PC-3 (cell line): ENCODE results near the gene ST6GALNAC1. TPM values are rescaled to one million over a fixed set of nuclear protein-coding genes. Genes with fewer than 3 reads are reported as not detected.

Source experiments
- ATAC-seq: fragments of 200-7000 bp; cut with Tn5 transposase; 2 replicates; pipeline ENCODE4 v1.9.1; 2020; ENCODE audit warnings: mild to moderate bottlenecking, moderate library complexity
- BruUV-seq: library from RNA; stranded (reverse); fragments of 400-500 nt; replicated peaks from 2 replicates; lab custom pipeline; 2021; lab: Mats Ljungman, UMichigan
- CTCF ChIA-PET: fragments of 300-600 bp; sonication (Branson Sonifier 250); formaldehyde crosslinking; loops from one replicate; lab custom pipeline; 2022; ENCODE audit warnings: antibody characterized with exemption; lab: Charles Lee
- POLR2A ChIA-PET: fragments of 300-600 bp; sonication (Branson Sonifier 250); formaldehyde crosslinking; loops from one replicate; lab custom pipeline; 2022; ENCODE audit warnings: antibody characterized with exemption; ENCODE audit not compliant: unreplicated experiment; lab: Charles Lee
- DNase-seq: peaks from one replicate; pipeline ENCODE4 v3.0.0-alpha.2; 2015
- H2AFZ ChIP-seq: fragments of 300-600 bp; sonication (generic); 2 replicates; pipeline ENCODE4 v1.6.0; 2016; ENCODE audit warnings: antibody characterized with exemption, low read length
- H3F3A ChIP-seq: fragments of 300-600 bp; sonication (generic); one replicate; pipeline ENCODE4 v1.6.0; 2017; ENCODE audit warnings: antibody characterized with exemption, low read length, control low read depth, mild to moderate bottlenecking; ENCODE audit not compliant: unreplicated experiment
- H3K27ac ChIP-seq: fragments of 300-600 bp; sonication (generic); 2 replicates; pipeline ENCODE4 v1.5.1; 2016; ENCODE audit warnings: mild to moderate bottlenecking, low read length
- H3K27me3 ChIP-seq: fragments of 300-600 bp; sonication (generic); 2 replicates; pipeline ENCODE4 v1.6.1; 2016; ENCODE audit warnings: low read length, mixed read lengths
- H3K36me3 ChIP-seq: fragments of 300-600 bp; sonication (generic); 2 replicates; pipeline ENCODE4 v1.6.1; 2016; ENCODE audit warnings: low read depth, mixed run types, low read length, mixed read lengths
- H3K4me1 ChIP-seq: fragments of 300-600 bp; sonication (generic); 2 replicates; pipeline ENCODE4 v1.5.1; 2016; ENCODE audit warnings: low read length; ENCODE audit not compliant: insufficient read depth
- H3K4me2 ChIP-seq: fragments of 300-600 bp; sonication (generic); 2 replicates; pipeline ENCODE4 v1.6.0; 2016; ENCODE audit warnings: low read length
- H3K4me3 ChIP-seq: fragments of 300-600 bp; sonication (generic); 2 replicates; pipeline ENCODE4 v1.5.1; 2016; ENCODE audit warnings: mild to moderate bottlenecking, low read length, mixed read lengths
- H3K79me2 ChIP-seq: fragments of 300-600 bp; sonication (generic); 2 replicates; pipeline ENCODE4 v1.6.1; 2017; ENCODE audit warnings: low read length, mixed read lengths
- H3K9ac ChIP-seq: fragments of 300-600 bp; sonication (generic); 2 replicates; pipeline ENCODE4 v1.6.0; 2016; ENCODE audit warnings: mild to moderate bottlenecking, low read length
- H3K9me2 ChIP-seq: fragments of 300-600 bp; sonication (generic); replicated peaks from 2 replicates; pipeline ENCODE4 v1.6.1; 2016; ENCODE audit warnings: mixed run types, low read length, mixed read lengths
- H3K9me3 ChIP-seq: fragments of 300-600 bp; sonication (generic); 2 replicates; pipeline ENCODE4 v1.6.1; 2016; ENCODE audit warnings: low read length, mixed read lengths
- H4K20me1 ChIP-seq: fragments of 300-600 bp; sonication (generic); 2 replicates; pipeline ENCODE4 v1.6.1; 2016; ENCODE audit warnings: low read length, mixed read lengths
- CTCF ChIP-seq: fragments of 300-600 bp; sonication (generic); conservative IDR thresholded peaks from 2 replicates; pipeline ENCODE4 v1.5.1; 2017; ENCODE audit warnings: antibody characterized with exemption, low read depth, mild to moderate bottlenecking, low read length
- EZH2 ChIP-seq: fragments of 300-600 bp; sonication (generic); IDR thresholded peaks from one replicate; pipeline ENCODE4 v1.6.1; 2017; ENCODE audit warnings: antibody characterized with exemption, mild to moderate bottlenecking, low read length; ENCODE audit not compliant: unreplicated experiment
- EZH2phosphoT487 ChIP-seq: fragments of 300-600 bp; sonication (generic); IDR thresholded peaks from 2 replicates; pipeline ENCODE4 v1.6.1; 2018; ENCODE audit warnings: mild to moderate bottlenecking, antibody characterized with exemption, low read length, borderline replicate concordance
- intact Hi-C: fragments of 100-400 bp; cut with micrococcal nuclease; formaldehyde crosslinking; loops from 2 replicates; pipeline ENCODE4 v1.9.0; 2023
- total RNA-seq: library from RNA; depleted of rRNA; stranded (reverse); fragments of >200 nt; gene quantifications from 2 replicates; pipeline ENCODE4 v1.2.3, GENCODE V29; 2014

Gene ST6GALNAC1
- total RNA-seq, 1 experiment from 2014 or later: 4.1 TPM

DNA sequence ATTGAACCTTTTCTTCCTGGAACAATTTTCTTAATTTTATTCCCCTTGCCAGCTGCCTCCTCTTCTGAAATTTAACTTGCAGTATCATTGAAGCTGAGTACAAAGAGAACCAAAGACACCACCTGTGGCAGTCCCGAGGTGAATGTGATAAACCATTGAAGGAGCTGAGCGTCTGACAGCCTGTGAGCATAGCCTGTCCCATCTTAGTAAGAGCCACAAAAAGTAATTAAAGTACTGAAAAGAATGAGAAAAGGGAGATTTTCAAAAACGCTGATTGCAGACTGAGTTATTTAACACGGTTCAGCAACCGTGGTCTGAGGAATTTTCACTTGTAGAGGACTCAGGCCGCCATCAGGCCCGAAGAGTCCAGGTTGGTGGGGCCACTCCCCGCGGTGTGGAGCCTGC is 27.2 kb upstream of the ST6GALNAC1 start:
- H3F3A ChIP-seq: no peaks in the 10 kb centered on the region
- peak overlapping the region; percentile 93; the same call in 1 of the 2 replicates for H2AFZ ChIP-seq
- H3K4me1 ChIP-seq: peaks cover 14% of the 10 kb centered on the region
- DNase-seq (no peak), ATAC-seq (no peak)
- H3K4me3 ChIP-seq: no peak overlapping the region
- no peaks in the 10 kb centered on the region for H3K36me3 ChIP-seq
- intact Hi-C loops: loop anchor here (5.0 kb wide), 3 partner anchors 42 to 113 kb away; partner anchors contain the start of gene MXRA7
- no peak overlapping the region for H3K4me2 ChIP-seq
- CTCF ChIA-PET: interaction anchor here (0.6 to 1.4 kb wide), 2 partner anchors 11 to 77 kb away, joined by 4 to 12 read pairs; no protein-coding TSS in a partner anchor
- no peaks in the 10 kb centered on the region for H3K9me2 ChIP-seq
- TF ChIP-seq CTCF: no peak
- no peak for TF ChIP-seq EZH2
- TF ChIP-seq EZH2phosphoT487: no peak
- POLR2A ChIA-PET: interaction anchor here (0.6 kb wide), 1 partner anchor 18 kb away, joined by 3 read pairs; no protein-coding TSS in a partner anchor
- H3K9ac ChIP-seq: no peak overlapping the region
- H4K20me1 ChIP-seq: no peaks in the 10 kb centered on the region
- H3K27ac ChIP-seq: no peak overlapping the region
- no peaks in the 10 kb centered on the region for H3K79me2 ChIP-seq
- no TSS peak for BruUV-seq
- H3K27me3 ChIP-seq: no peaks in the 10 kb centered on the region
- H3K9me3 ChIP-seq: no peaks in the 10 kb centered on the region

DNA sequence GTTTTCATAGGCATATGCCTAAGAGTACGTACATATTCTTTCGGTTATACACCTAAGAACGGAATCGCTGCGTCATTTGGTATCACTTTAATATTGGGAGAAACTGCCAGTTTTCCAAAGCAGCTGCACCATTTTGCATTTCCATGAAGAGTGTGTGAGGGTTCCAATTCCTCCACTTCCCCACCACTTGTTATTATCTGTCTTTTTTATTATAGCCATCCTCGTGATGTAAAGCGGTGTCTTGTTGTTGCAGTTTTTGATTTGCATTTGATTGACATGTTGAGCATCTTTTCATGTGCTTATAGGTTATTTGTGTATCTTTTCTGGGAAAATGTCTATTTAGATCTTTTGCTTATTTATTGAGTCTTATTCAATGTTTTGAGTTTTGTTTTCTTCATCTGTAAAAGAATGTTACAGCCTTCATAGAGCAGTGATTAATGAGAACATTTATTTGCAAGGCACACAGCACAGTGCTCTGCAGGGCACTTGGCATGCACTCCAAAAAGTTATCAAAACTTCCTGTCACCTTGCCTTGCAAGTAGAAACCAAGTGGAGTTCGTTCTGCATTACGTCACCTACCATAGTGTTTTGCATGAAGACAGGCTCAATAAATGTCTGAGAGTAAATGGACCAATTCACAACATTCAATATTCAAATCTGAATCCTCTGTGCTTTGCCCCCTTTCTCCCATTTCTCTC is 26.6 kb upstream of the ST6GALNAC1 start:
- no peak overlapping the region for H3K9ac ChIP-seq
- POLR2A ChIA-PET: no interaction called here
- no peaks in the 10 kb centered on the region for H3K9me3 ChIP-seq
- H3K27me3 ChIP-seq: no peaks in the 10 kb centered on the region
- no peak overlapping the region for H2AFZ ChIP-seq
- no TSS peak for BruUV-seq
- H4K20me1 ChIP-seq: no peaks in the 10 kb centered on the region
- intact Hi-C loops: loop anchor here (5.0 kb wide), 3 partner anchors 42 to 113 kb away; partner anchors contain the start of gene MXRA7
- H3F3A ChIP-seq: no peaks in the 10 kb centered on the region
- TF ChIP-seq EZH2 (no peak), EZH2phosphoT487 (no peak), CTCF (no peak)
- CTCF ChIA-PET: no interaction called here
- peaks cover 14% of the 10 kb centered on the region for H3K4me1 ChIP-seq
- no peaks in the 10 kb centered on the region for H3K79me2 ChIP-seq
- H3K36me3 ChIP-seq: no peaks in the 10 kb centered on the region
- H3K4me3 ChIP-seq: no peak overlapping the region
- ATAC-seq (no peak), DNase-seq (no peak)
- no peak overlapping the region for H3K27ac ChIP-seq
- H3K9me2 ChIP-seq: no peaks in the 10 kb centered on the region
- no peak overlapping the region for H3K4me2 ChIP-seq
